Liver (tissue), 9 donors: ENCODE results near the gene RABL6. TPM values are rescaled to one million over a fixed set of nuclear protein-coding genes. Genes with fewer than 3 reads are reported as not detected.

Experiments
- DNase-seq: peaks from one replicate; pipeline ENCODE4 v3.0.0-alpha.2; 2017; ENCODE audit warnings: low spot score
- H3K27ac ChIP-seq, 2 donors: one replicate each; pipeline ENCODE4 v1.7.0; 2013; ENCODE audit warnings: inconsistent platforms in 2 of 2, low read length in 2 of 2, control low read depth in 1 of 2, low read depth in 1 of 2, mild to moderate bottlenecking in 1 of 2
- H3K27me3 ChIP-seq, 4 donors: one replicate each; pipeline versions ENCODE4 v1.6.1 to v1.7.0; 2013; ENCODE audit warnings: low read length in 3 of 4, inconsistent platforms in 1 of 4, mild to moderate bottlenecking in 1 of 4, moderate library complexity in 1 of 4; ENCODE audit not compliant: control insufficient read depth in 4 of 4, insufficient read depth in 4 of 4
- H3K36me3 ChIP-seq, 4 donors: one replicate each; pipeline versions ENCODE4 v1.6.1 to v1.7.0; 2013; ENCODE audit warnings: low read length in 3 of 4, mild to moderate bottlenecking in 3 of 4, low read depth in 1 of 4, moderate library complexity in 1 of 4; ENCODE audit not compliant: control insufficient read depth in 4 of 4, insufficient read depth in 3 of 4
- H3K4me1 ChIP-seq, 4 donors: one replicate each; pipeline versions ENCODE4 v1.6.1 to v1.7.0; 2013; ENCODE audit warnings: low read length in 3 of 4, mild to moderate bottlenecking in 3 of 4, moderate library complexity in 1 of 4; ENCODE audit not compliant: control insufficient read depth in 4 of 4, insufficient read depth in 4 of 4
- H3K4me3 ChIP-seq, 3 donors: one replicate each; pipeline versions ENCODE4 v1.6.1 to v1.7.0; 2013; ENCODE audit warnings: low read length in 3 of 3, control low read depth in 1 of 3, low read depth in 1 of 3, mild to moderate bottlenecking in 1 of 3
- H3K9ac ChIP-seq, 2 donors: one replicate each; pipeline ENCODE4 v1.7.0; 2013; ENCODE audit warnings: low read length in 2 of 2, mild to moderate bottlenecking in 2 of 2, moderate library complexity in 2 of 2, control low read depth in 1 of 2, low read depth in 1 of 2
- H3K9me3 ChIP-seq, 4 donors: one replicate each; pipeline versions ENCODE4 v1.6.1 to v1.7.0; 2013; ENCODE audit warnings: low read length in 3 of 4; ENCODE audit not compliant: control insufficient read depth in 4 of 4
- EGR1 ChIP-seq, 2 donors: IDR thresholded peaks; 2 replicates each; pipeline ENCODE4 v1.6.1; 2016 to 2018; ENCODE audit warnings: antibody characterized with exemption in 2 of 2, low read depth in 2 of 2
- FOXA1 ChIP-seq: IDR thresholded peaks from 2 replicates; pipeline ENCODE4 v1.6.1; 2016; ENCODE audit warnings: antibody characterized with exemption
- GABPA ChIP-seq, 2 donors: IDR thresholded peaks in 1 of 2; conservative IDR thresholded peaks in 1 of 2; 2 replicates each; pipeline ENCODE4 v1.6.1; 2016; ENCODE audit warnings: antibody characterized with exemption in 2 of 2, mild to moderate bottlenecking in 1 of 2, moderate library complexity in 1 of 2
- HNF4A ChIP-seq, 2 donors: conservative IDR thresholded peaks; 2 replicates each; pipeline ENCODE4 v1.6.1; 2016; ENCODE audit warnings: antibody characterized with exemption in 2 of 2, mild to moderate bottlenecking in 2 of 2
- HNF4G ChIP-seq: IDR thresholded peaks from 2 replicates; pipeline ENCODE4 v1.6.1; 2016; ENCODE audit warnings: antibody characterized with exemption
- JUND ChIP-seq, 2 donors: IDR thresholded peaks; 2 replicates each; pipeline ENCODE4 v1.6.1; 2016; ENCODE audit warnings: antibody characterized with exemption in 2 of 2
- NR2F2 ChIP-seq: IDR thresholded peaks from 2 replicates; pipeline ENCODE4 v1.6.1; 2016; ENCODE audit warnings: antibody characterized with exemption
- RAD21 ChIP-seq, 2 donors: IDR thresholded peaks; 2 replicates each; pipeline ENCODE4 v1.6.1; 2016; ENCODE audit warnings: antibody characterized with exemption in 2 of 2, mild to moderate bottlenecking in 2 of 2
- REST ChIP-seq: IDR thresholded peaks from 2 replicates; pipeline ENCODE4 v1.6.1; 2016; ENCODE audit warnings: antibody characterized with exemption, mild to moderate bottlenecking
- RXRA ChIP-seq, 2 donors: IDR thresholded peaks; 2 replicates each; pipeline ENCODE4 v1.6.1; 2017 to 2018; ENCODE audit warnings: antibody characterized with exemption in 2 of 2, mild to moderate bottlenecking in 1 of 2
- SP1 ChIP-seq: IDR thresholded peaks from 2 replicates; pipeline ENCODE4 v1.6.1; 2018; ENCODE audit warnings: antibody characterized with exemption, mild to moderate bottlenecking
- TAF1 ChIP-seq: conservative IDR thresholded peaks from 2 replicates; pipeline ENCODE4 v1.6.1; 2016; ENCODE audit warnings: antibody characterized with exemption, mild to moderate bottlenecking
- YY1 ChIP-seq: IDR thresholded peaks from 2 replicates; pipeline ENCODE4 v1.6.1; 2016; ENCODE audit warnings: antibody characterized with exemption, mild to moderate bottlenecking
- ZBTB33 ChIP-seq: IDR thresholded peaks from 2 replicates; pipeline ENCODE4 v1.6.1; 2016; ENCODE audit warnings: antibody characterized with exemption
- WGBS: extraction: QIAGEN DNeasy Blood & Tissue Kit; methylation state at CpG from one replicate; pipeline ENCODE4 v1.1.7; 2013; 5-methylcytosine and 5-hydroxymethylcytosine counted together
- polyA plus RNA-seq, 2 donors: library from polyadenylated mRNA; stranded (reverse) in 1 of 2; unstranded in 1 of 2; fragments of 200-250 nt in 1 of 2; fragments of >200 nt in 1 of 2; fragmentation: Nextera tagmentation in 1 of 2; extraction: Ambion mirVana in 1 of 2; gene quantifications; one replicate each; pipeline versions ENCODE4 v1.2.1 to v1.2.3, GENCODE V29; 2013 to 2015
- total RNA-seq, 2 donors: library from RNA; depleted of rRNA; stranded (reverse); fragments of >200 nt; gene quantifications; one replicate each; pipeline ENCODE4 v1.2.3, GENCODE V29; 2014
- TF ChIP-seq, protein P1 (sequence below): fragments of 150-350 bp; IDR thresholded peaks from 2 replicates; pipeline ENCODE4 v1.5.1; 2017; ENCODE audit warnings: improper control_type of control experiment, low read depth, low read length; ENCODE audit not compliant: missing input control
- TF ChIP-seq, protein P2 (sequence below): IDR thresholded peaks from 2 replicates; pipeline ENCODE4 v1.6.1; 2016; ENCODE audit warnings: antibody characterized with exemption
- TF ChIP-seq, protein P3 (sequence below): IDR thresholded peaks from 2 replicates; pipeline ENCODE4 v1.6.1; 2016; ENCODE audit warnings: antibody characterized with exemption
- donor health status: healthy.
- donor health status: healthy.
- donor health status: healthy.
- donor health status: healthy.
- donor health status: healthy.

The RABL6 gene
- total and polyA plus RNA-seq, 4 donors: 3.6 to 32.6 (median 10.7) TPM

DNA sequence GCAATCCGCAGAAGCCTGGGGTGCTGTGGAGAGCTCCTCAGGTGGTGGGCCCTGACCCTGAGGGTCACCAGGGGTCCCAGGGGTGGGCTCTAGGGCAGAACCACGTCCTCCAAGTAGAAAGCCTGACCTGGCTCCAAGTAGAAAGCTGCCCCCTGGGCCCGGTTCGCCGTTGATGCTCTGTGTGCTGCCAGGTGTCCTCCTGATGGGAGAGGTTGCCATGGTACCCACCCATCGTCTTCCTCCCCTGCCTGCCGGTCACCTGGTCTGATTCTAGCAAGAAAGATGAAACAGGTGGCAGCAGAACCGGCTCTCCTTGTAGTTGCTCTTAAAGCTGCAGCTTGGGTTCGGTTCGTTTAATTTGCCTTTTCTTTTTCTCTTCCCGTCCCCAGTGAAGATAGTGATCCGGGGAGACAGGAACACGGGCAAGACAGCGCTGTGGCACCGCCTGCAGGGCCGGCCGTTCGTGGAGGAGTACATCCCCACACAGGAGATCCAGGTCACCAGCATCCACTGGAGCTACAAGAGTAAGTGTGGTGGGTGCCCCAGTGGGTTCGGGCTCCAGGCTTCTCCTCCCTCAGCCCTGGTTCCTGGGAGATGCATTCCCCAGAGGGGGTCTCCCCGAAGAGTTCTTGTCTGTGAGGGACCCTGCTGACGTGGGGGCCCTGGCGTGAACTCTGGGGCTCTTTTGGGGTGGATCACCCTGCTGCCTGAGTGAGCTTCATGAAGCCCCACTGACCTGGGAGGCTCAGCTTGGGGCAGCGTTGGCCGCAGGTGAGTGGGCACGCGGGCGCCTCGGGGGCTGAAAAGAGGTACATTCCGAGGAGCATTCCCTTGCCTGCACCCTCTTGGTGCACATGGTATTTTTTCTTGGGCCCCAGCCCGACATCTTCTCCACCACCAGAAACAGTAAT, 15.6 kb downstream of the RABL6 start:
- H3K9me3 ChIP-seq: no peaks in the 10 kb centered on the region
- no peak overlapping the region for H3K9ac ChIP-seq
- WGBS: 90% methylated on average over 30 of the region's 30 CpGs
- no peak overlapping the region for H3K4me3 ChIP-seq
- no peaks in the 10 kb centered on the region for H3K27me3 ChIP-seq
- peaks cover 0 to 32% (median 10%) of the 10 kb centered on the region in 4 donors for H3K36me3 ChIP-seq
- no peak for DNase-seq
- TF ChIP-seq, protein P1, sequence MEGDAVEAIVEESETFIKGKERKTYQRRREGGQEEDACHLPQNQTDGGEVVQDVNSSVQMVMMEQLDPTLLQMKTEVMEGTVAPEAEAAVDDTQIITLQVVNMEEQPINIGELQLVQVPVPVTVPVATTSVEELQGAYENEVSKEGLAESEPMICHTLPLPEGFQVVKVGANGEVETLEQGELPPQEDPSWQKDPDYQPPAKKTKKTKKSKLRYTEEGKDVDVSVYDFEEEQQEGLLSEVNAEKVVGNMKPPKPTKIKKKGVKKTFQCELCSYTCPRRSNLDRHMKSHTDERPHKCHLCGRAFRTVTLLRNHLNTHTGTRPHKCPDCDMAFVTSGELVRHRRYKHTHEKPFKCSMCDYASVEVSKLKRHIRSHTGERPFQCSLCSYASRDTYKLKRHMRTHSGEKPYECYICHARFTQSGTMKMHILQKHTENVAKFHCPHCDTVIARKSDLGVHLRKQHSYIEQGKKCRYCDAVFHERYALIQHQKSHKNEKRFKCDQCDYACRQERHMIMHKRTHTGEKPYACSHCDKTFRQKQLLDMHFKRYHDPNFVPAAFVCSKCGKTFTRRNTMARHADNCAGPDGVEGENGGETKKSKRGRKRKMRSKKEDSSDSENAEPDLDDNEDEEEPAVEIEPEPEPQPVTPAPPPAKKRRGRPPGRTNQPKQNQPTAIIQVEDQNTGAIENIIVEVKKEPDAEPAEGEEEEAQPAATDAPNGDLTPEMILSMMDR: no peak
- no peak for TF ChIP-seq REST
- TF ChIP-seq, protein P2, sequence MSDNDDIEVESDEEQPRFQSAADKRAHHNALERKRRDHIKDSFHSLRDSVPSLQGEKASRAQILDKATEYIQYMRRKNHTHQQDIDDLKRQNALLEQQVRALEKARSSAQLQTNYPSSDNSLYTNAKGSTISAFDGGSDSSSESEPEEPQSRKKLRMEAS: no peak
- no peak for TF ChIP-seq RAD21 (IDR thresholded peaks at IDR 0.05)
- TF ChIP-seq ZBTB33: no peak
- no peak for TF ChIP-seq NR2F2
- TF ChIP-seq YY1: no peak
- no peak for TF ChIP-seq TAF1
- no peak for TF ChIP-seq SP1
- no peak for TF ChIP-seq FOXA1
- no peak for TF ChIP-seq JUND (IDR thresholded peaks at IDR 0.05)
- TF ChIP-seq GABPA (IDR thresholded peaks at IDR 0.05 in 1 of 2, conservative IDR thresholded peaks at IDR 0.05 in 1 of 2): no peak
- TF ChIP-seq HNF4G: no peak
- no peak for TF ChIP-seq RXRA (IDR thresholded peaks at IDR 0.05)
- no peak for TF ChIP-seq EGR1 (IDR thresholded peaks at IDR 0.05; ENCODE audit: low read depth in 2 of 2)
- TF ChIP-seq, protein P3, sequence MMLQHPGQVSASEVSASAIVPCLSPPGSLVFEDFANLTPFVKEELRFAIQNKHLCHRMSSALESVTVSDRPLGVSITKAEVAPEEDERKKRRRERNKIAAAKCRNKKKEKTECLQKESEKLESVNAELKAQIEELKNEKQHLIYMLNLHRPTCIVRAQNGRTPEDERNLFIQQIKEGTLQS: no peak
- TF ChIP-seq HNF4A (conservative IDR thresholded peaks at IDR 0.05): no peak
- no peaks in the 10 kb centered on the region for H3K4me1 ChIP-seq
- no peak overlapping the region for H3K27ac ChIP-seq
